Measurements from ENCODE around the gene TFB1M.
A peak's percentile ranks its signal among the peaks of the same experiment; 100 is the strongest.
"Not testable (repeated sequence)": the region's sequence is repeated elsewhere in the genome, so short reads cannot be mapped to it uniquely, and the experiment has no call there.

Gene TFB1M

GRCh38 chr6:155314092-155314772 lies at the start of gene TFB1M:
TSS of gene TFB1M (minus strand) at chr6:155314484. CDS start at chr6:155314428, 56 bp downstream.
- peak; percentile 99 for DNase-seq

- DNase-seq, result not testable (repeated sequence)
These were observed 49.7 kb upstream of the TFB1M start for GRCh38 chr6:155364021-155364420.

GRCh38 chr6:155362968-155363632 lies 48.8 kb upstream of the TFB1M start:
- DNase-seq, result not testable (repeated sequence)

GRCh38 chr6:155354167-155354566 lies 39.9 kb upstream of the TFB1M start:
- no peak for DNase-seq

- DNase-seq, result no peak
These were observed 38.5 kb upstream of the TFB1M start for GRCh38 chr6:155352811-155353210.

- DNase-seq, result no peak
These were observed 37.8 kb upstream of the TFB1M start for GRCh38 chr6:155352130-155352420.

GRCh38 chr6:155351273-155352129 lies 37.2 kb upstream of the TFB1M start:
- no peak for DNase-seq

GRCh38 chr6:155349956-155350355 lies 35.7 kb upstream of the TFB1M start:
- DNase-seq, result no peak

GRCh38 chr6:155349129-155349528 lies 34.8 kb upstream of the TFB1M start:
- DNase-seq, result no peak

- DNase-seq, result no peak
These were observed 33.5 kb upstream of the TFB1M start for GRCh38 chr6:155347800-155348199.

- DNase-seq, result no peak
These were observed 32.7 kb upstream of the TFB1M start for GRCh38 chr6:155346957-155347356.

GRCh38 chr6:155344341-155345006 lies 30.2 kb upstream of the TFB1M start:
- no peak for DNase-seq

GRCh38 chr6:155341130-155341828 lies 27.0 kb upstream of the TFB1M start:
- no peak for DNase-seq

GRCh38 chr6:155340464-155341129 lies 26.3 kb upstream of the TFB1M start:
- DNase-seq, result no peak

GRCh38 chr6:155339929-155340328 lies 25.6 kb upstream of the TFB1M start:
- not testable (repeated sequence) for DNase-seq

GRCh38 chr6:155338237-155338636 lies 24.0 kb upstream of the TFB1M start:
- DNase-seq, result not testable (repeated sequence)

GRCh38 chr6:155335265-155335664 lies 21.0 kb upstream of the TFB1M start:
- no peak for DNase-seq

- not testable (repeated sequence) for DNase-seq
These were observed 19.8 kb upstream of the TFB1M start for GRCh38 chr6:155334073-155334472.

GRCh38 chr6:155333414-155333813 lies 19.1 kb upstream of the TFB1M start:
- no peak for DNase-seq

- DNase-seq, result no peak
These were observed 16.6 kb upstream of the TFB1M start for GRCh38 chr6:155330922-155331321.

GRCh38 chr6:155330133-155330734 lies 15.9 kb upstream of the TFB1M start:
- no peak for DNase-seq
